Ishikawa (cell line): ENCODE results near the gene RFC5.

ENCODE experiments used
- EP300 ChIP-seq: IDR thresholded peaks from 2 replicates; pipeline ENCODE4 v1.6.1; 2012; ENCODE audit warnings: borderline replicate concordance
- NFIC ChIP-seq: IDR thresholded peaks from 2 replicates; pipeline ENCODE4 v1.6.1; 2012
- TEAD4 ChIP-seq: IDR thresholded peaks from 2 replicates; pipeline ENCODE4 v1.6.1; 2012
- TF ChIP-seq, protein P1 (sequence below): IDR thresholded peaks from 2 replicates; pipeline ENCODE4 v1.6.1; 2012

DNA sequence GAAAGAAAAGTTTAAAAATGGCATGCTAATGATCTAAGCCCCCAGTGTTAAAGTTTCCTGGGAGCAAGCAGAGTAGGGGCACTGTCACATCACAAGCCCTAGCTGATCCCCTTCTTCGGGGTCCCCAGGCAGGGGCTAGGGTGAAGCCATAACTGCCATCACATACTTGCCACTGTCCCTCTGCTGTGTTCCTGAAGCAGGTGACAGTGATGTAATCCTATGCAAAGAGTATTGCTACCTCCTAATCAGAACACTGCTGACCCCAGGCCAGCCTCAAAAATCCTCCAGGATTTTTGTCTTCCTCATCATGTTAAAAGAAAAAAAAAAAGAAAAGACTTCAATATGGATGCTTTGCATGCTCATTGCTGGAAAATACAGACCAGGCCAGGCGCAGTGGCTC, 1.2 kb upstream of the RFC5 start:
- TF ChIP-seq, protein P1, sequence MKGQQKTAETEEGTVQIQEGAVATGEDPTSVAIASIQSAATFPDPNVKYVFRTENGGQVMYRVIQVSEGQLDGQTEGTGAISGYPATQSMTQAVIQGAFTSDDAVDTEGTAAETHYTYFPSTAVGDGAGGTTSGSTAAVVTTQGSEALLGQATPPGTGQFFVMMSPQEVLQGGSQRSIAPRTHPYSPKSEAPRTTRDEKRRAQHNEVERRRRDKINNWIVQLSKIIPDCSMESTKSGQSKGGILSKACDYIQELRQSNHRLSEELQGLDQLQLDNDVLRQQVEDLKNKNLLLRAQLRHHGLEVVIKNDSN: no peak
- no peak for TF ChIP-seq TEAD4
- no peak for TF ChIP-seq EP300
- no peak for TF ChIP-seq NFIC
